CD1c-positive myeloid dendritic cell (primary cell): ENCODE results near the gene DDX51.

Experiments used
- DNase-seq: peaks from one replicate; pipeline ENCODE4 v3.0.0-alpha.2; 2016; ENCODE audit errors: extremely low spot score

Gene DDX51, protein sequence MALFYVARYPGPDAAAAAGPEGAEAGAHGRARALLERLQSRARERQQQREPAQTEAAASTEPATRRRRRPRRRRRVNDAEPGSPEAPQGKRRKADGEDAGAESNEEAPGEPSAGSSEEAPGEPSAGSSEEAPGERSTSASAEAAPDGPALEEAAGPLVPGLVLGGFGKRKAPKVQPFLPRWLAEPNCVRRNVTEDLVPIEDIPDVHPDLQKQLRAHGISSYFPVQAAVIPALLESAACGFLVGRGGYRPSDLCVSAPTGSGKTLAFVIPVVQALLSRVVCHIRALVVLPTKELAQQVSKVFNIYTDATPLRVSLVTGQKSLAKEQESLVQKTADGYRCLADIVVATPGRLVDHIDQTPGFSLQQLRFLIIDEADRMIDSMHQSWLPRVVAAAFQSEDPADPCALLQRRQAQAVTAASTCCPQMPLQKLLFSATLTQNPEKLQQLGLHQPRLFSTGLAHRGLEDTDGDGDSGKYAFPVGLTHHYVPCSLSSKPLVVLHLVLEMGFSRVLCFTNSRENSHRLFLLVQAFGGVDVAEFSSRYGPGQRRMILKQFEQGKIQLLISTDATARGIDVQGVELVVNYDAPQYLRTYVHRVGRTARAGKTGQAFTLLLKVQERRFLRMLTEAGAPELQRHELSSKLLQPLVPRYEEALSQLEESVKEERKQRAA

DNA sequence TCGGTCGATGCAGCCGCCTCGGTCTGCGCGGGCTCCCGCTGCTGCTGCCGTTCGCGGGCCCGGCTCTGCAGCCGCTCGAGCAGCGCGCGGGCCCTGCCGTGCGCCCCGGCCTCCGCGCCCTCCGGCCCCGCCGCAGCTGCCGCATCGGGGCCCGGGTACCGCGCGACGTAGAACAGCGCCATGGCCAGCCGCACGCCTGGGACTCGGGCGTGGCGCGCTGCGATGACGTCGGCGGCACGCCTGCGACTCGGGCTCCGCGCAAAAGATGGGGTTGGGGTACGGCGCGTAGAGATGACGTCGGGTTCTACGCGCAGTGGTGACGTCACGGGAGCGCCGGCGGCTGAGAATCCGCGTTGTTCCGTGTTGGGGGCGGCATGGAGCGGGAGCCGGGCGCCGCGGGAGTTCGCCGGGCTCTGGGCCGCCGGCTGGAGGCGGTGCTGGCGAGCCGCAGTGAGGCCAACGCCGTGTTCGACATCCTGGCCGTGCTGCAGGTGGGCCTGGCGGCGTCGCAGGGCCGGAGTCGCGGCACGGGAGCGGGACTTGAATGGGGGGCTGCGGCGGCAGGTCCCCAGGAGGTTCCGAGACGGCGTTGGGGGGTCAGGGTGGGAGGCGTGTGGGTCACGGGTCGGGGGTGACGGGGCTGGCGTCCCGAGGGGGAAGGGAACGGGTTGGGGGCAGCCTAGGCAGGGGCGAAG lies at the start of gene DDX51, which contains the start of gene NOC4L:
TSS of gene DDX51 (minus strand) at position 205 of the 695 bp plus-strand sequence. CDS start at position 182, 23 bp downstream.
TSS of gene NOC4L (plus strand) at position 343 of the 695 bp plus-strand sequence. CDS start at position 375, 32 bp downstream.
- DNase-seq: peak; percentile 99

DNA sequence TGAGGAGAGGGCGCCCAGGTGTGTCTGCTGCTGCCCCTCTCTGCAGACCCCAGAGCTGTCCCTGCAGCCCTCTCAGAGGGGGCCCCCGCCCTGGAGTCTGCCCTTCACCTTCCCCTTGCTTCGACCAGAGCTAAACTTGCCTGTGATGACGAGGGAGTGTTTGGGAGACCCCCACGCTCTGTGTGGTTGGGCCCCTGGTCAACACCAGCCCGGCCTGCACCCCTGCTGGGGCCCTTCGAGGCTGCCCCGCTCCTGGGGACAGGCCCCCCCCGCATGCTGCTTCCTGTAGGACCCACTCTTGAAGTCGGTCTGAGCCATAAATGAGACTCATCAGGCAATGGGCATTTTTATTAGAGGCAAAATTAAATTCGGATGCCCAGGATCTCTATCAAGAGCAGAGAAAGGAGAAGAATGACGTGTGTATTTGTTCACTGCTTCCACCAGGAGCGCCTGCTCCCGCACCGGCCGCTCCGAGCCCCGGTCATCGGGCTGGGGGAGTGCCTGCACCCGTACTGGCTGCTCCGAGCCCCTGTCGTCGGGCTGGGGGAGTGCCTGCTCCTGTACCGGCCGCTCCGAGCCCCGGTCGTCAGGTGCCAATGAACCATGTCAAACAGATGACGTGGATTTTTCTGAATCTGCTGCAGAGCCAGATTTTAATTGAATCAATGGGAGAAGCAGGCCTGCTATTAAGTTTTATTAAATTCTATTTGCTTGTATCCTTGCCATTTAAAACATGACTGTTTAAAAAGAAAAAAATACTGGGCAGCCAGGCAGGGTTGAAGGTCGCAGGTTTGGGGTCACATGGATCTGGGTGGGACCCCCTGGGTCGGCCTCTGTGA lies 47.8 kb upstream of the DDX51 start:
- DNase-seq: no peak

DNA sequence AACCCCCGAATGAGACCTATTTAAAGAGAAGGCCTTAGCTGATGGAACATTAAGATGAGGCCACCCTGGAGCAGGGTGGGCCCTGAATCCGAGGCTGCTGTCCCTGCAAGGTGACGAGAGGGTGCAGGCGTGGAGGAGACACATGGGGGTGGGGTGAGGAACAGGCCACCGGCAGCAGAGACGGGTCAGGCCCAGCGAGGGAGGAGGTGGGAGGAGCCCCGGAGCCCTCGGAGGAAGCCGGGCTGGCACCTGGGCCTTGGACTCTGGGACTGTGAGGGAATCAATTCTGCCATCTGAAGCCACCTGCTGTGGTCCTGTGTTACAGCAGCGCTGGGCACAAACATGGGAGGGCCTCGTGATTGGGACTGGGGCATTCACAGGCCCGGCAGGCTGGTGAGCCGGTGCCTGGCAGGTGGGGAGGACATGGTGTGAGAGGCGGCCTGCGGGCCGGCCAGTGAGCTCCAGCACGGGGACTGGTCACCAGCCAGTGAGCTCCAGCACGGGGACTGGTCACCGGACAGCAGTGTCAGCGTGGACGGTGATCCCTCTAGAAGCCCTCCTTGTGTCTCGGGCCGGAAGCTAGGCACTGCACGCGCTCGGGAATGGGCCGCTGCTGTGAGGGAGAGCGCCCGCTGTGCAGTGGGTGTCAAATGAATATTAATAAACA lies 46.8 kb upstream of the DDX51 start:
- no peak for DNase-seq

DNA sequence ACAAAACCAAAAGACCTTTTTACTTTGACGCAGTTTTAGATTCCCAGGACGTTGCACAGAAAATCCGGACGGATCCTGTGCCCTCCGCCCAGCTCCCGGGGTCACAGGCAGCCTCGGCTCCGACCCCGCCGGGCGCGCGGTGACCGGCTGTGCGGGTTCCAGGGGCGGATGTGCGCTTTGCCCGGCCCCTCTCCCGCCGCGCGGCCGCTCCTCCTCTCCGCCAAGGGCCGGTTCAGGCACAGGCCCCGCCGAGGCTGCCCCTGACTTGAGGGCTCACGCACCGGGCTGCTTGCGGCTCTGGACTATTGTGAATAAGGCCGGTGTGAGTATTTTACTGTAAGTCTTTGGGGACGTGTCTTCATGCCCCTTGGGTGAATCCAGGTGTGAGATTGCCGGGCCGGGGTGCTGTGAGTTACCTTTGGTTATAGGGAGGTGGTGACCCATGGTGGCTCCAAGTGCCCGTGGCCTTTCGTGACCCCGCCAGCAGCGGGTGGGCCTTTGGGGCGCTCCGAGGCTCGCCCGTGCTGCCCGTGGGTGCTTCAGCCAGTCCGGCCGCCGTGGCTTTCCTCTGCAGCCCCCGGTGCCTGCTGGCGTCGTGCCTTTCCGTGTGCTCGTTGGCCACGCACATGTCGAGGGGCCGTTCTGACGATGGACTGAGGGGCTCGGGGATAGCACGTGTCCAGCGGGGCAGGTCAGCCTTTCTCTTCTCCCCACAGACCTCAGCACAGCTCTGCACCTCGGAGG lies 46.1 kb upstream of the DDX51 start:
- DNase-seq: no peak

DNA sequence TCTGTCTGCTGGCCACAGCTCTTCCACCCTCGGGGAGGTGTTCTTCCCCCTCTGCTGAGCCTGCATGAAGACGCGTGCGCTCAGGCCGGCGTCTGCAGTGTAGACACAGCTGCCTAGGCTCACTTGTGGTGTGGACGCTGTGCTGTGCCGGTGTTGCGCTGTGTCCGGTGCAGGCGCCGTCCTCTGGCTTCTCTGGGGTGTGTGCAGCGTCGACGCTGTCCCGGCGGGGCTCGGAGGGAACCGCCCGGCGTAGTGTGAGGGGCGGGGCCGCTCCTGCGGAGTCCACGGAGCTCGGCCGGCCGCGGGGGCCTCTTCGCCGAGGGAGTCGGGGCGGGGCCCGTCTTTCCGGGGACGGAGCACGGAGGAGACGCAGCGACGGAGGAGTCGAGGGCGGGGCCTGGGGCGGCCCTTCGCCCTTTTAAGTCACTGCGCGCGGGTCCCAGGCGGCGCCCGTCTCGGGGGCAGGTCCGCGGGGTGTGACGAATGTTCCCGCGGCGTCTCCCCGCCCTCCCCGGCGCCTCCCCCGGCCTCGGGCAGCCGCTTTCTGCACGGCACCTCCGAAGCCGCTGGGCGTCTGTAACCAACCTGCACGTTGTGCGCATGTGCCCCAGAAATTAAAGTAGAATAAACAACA lies 45.4 kb upstream of the DDX51 start:
- DNase-seq: peak; percentile 98

DNA sequence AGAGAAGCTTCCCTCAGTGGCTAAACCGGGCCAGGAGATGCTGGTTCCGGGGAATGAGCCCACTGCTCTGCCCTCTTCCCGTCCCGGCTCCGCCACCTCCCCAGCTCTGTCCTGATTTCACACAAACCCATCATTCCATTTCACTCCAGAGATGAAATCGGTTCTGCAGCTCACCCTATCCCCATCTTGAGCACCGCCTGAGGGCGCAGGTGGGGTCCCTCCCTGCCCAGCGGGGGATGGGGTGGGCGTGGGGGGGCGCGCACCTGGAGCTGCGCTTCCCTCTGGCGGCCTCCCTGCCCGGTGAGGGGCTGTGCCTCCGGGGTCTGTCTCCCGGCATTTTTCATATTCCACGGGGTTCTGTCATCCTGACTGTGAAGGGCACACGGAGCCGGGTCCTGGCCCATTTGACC lies 44.8 kb upstream of the DDX51 start:
- DNase-seq: no peak

DNA sequence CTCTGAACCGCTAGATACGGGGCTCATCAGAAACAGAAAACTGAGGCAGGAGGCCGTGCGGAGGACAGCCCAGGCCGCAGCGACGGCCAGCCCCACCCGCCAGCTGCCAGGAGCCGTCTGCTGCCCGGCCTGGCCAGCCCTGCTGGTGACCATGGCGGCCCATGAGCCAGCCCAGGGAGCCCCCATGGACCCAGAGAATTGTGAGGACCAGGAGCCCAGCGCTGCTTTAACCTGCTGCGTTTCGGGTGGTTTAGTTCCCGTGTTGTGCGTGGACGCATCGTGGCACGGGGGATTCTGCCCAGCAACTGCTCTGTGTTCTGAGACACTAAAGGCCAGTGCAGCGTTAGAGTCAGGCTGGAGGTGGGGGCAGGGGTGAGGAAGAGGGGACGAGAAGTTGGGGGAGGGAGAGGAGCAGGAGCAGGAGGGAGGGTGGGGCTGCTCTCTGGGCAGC lies 44.4 kb upstream of the DDX51 start:
- no peak for DNase-seq

DNA sequence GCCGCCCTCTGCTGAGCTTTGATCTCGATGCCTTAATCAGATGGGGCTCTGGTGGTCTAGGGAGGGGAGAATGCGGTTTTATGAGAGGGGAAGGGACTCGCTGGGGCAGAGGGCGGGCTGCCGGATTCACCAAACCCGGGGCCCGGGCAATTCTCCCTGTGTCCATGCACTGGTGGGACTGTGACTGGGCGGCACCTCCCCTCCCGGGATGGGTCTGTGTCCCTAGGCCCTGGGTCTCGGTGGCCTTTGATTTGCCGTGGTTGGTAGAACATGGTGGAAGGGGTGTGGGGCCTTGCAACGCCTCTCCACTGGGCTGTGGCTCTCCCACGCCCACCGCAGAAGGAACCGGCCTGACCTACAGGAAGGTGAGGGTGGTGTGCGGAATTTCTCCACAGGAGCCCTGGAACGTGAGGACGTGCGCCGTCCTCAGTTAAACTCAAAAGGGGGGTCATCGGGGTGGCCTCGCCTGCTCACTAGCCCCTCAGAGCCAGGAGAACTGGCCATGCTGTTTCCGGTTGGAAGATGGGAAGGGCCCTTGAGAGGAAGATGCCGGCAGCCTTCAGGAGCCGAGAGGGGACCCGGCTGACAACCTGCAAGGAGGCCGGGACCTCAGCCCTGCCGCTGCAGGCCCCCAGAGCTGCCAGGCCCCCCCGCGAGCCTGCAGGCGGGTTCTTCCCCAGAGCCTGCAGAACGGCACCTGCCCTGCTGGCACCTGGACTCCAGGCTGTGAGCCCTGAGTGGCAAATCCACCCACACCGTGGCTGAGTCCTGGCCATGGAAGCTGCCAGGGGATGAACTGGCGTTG lies 43.7 kb upstream of the DDX51 start:
- DNase-seq: no peak

DNA sequence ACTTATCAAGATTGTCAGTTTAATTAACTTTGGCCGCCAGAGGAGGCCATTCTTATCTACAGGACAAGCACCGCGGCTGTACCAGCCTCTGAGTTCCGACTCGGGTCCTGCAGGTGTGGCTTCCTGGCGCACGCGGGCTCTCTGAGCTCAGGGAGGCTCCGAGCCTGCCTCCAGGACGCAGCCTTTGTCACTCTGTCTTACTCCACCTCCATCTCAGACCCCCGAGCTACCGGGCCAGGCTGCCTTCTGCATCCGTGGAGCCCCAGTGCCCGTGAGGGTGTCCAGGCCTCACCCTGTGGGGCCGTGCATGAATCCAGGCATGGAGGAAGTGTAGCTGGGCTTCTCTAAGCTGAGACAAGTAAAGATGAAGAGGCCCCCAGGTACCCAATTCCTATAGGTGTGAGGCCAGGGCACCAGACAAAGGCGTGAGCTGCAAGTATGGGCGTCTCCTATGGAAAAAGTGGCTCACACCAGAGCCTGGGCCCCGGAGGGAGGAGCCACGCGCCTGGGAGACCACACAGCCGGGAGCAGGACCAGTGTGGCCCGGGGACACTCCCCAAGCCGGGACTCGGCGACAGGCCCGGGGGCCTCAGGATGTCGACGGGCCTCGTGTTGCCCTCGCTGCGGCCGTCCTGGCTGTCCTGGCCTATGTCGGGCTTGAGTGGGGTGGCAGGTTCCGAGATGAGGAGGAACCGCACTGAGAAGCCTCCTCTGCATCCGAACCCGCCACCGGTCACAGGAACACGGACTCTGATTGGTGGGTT lies 42.9 kb upstream of the DDX51 start:
- no peak for DNase-seq

DNA sequence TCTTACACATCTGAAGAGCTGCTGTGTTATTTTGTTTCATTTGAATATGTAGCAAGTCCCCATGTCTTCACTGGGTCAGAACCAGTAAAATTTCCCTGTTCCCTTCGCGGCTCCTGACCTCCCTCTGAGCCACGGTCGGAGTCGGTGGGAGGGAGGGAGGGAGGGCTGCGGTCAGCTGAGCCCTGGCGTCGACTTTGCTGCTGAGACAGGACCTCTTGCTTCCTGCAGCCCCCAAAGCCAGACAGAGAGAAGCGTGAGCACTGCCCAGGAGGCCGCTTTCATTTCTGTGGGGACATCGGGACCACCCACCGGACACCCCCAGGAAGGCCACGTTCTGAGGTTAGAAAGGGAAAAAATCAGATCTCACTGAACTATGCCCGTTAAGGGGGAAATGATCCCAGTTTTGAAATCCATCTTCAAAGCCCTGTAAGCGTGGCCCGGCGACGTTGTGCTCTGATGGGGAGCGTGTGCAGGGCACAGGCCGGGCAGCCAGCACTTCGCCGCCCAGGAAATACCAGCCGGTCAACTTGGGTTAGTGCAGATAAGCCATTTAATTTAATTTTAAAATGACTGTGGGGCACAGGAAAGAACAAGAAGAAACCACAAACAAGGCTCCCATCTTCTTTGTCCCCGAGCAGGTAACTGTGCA lies 42.2 kb upstream of the DDX51 start:
- peak; percentile 14 for DNase-seq

DNA sequence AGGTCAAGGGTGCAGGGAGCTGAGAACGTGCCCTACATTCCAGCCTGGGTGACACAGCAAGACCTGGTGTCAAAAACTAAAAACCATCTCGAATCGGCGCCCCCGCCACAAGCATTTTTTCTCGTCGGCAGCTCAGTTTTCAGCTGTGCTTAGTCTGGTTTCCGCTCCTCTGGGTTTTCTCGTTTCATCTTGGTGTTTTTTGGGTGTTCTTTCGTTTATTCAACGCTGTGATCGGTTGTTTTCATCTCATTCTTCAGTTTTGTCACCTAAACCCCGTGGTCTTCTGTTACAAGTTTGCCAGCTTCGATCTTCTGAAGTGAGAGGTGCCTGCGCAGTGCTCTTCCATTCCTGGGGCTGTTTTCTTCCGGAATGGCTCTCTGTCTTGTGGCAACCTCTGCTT lies 41.6 kb upstream of the DDX51 start:
- DNase-seq: no peak

DNA sequence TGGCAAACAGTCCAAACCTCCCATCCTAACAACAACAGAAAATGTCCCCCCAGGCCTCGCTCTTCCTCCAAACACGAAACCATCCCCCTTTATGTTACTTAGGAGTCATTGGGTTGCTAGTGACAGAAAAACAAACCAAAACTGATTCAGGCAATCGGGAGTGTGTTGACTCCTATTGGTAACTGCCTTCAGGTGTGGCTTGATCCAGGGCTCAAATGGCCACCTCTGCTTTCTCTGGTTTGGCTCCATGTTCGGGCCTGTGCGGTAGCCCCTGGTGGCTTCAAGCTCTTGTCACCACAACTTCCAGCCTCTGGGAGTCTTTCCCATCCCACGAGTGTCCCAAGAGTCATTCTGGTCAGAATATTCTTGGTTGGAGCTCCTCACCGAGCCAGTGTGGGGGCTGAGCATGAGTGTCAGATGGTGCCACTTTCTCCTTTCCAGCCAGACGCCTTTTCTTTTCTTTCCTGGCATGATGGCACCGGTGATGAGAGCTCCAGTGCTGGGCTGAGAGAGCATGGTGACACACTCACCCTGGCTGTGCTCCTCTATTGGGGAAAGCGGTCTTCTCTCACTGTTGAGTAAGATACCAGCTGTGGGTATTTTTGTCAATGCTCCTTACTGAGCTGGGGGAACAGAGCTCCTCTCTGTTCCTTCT lies 38.7 kb upstream of the DDX51 start:
- DNase-seq: no peak

DNA sequence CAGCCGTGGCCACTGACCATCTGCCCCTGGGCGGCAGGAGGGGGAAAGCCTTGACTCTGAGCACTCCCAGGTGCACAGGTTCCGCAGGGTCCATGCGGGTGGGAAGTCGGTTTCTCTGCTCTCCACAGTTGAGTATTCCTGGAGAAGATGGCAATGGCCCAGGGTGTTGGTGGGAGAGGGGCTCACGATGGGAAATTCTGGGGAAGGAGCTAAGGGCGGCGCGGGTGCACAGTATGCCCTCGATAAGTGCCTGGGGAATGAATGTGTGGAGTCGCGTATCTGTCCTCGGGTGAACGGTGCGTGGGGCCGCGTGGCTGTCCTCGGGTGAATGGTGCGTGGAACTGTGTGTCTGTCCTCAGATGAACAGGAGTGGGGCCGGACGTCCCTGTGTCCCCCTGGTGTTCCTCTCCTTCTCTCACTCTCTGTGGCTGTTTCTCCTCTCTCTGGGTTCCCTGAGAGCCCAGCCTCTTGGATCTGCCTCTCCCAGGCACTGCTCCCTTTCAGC lies 38.1 kb upstream of the DDX51 start:
- no peak for DNase-seq

DNA sequence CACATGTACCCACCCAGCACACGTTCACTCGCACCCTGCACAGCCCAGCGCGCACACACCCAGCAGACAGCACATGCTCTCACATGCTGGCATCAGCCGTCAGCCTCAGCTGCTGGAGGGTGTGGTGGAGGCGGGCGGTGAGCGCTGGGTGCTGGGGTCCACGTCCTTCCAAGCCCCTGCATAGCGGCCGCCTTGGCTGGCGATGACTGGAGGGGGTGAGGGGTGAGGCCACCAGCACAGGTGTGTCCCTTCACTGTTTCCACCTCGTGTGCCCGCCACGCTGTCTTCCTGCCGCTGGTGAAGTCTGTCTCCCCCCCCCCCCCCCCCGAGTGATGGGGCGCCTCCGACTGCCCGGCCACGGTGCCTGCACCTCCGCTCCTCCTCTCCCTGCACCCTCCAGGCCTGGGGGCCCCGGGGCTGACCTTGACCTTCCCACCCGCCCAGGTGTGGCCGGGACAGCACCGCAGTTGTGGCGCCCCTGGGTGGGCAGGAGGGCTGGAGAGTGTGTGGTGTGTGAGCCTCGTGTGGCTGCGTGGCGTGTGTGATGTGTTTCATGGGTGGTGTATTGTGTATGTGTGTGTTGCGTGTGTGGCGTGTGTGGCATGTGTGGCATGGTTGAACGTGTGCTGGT lies 37.6 kb upstream of the DDX51 start:
- no peak for DNase-seq

DNA sequence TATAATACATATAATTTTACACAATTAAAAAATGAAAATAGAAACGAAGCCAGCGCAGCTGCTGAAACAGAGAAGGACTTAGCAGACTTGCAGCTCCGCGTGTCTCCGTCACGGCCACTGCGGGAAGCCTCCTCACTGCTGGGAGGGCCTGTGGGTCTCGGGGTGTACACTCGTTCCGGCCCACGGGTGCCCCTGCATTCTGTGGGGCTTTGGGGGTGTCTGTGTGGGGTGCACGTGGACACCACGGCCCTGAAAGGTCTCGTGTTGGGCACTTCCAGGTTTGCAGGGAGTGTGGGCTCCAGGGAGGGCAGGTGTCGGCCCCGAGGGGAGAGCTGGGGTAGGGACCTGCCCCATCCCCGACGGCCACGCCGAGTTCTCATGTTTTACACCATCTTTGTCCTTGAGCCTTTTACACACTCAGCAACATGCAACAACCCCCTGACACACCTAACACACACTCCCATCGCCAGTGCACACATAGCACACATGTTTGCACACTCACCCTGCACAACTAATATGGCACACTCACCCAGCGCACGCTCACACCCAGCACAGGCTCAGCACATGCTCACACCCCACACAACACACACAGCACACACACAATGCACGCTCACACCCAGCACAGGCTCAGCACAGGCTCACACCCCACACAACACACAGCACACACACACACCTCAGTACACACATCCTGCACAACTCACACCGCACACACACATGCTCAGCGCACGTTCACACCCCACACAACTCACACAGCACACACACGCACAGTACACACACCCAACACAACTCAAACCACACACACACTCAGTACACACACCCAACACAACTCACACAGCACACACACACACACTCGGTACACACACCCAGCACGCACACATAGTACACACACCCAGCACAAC lies 36.8 kb upstream of the DDX51 start:
- no peak for DNase-seq
